H1 (cell line): ENCODE measurements around the gene REPS1. TPM values are rescaled to one million over a fixed set of nuclear protein-coding genes. Genes with fewer than 3 reads are reported as not detected.

ENCODE experiments used
- CTCF ChIA-PET: fragments of 300-600 bp; sonication (Branson Sonifier 250); formaldehyde crosslinking; loops from one replicate; lab custom pipeline; 2021; ENCODE audit not compliant: partially characterized antibody; lab: Charles Lee
- POLR2A ChIA-PET: fragments of 300-600 bp; sonication (Branson Sonifier 250); formaldehyde crosslinking; loops from one replicate; lab custom pipeline; 2021; ENCODE audit warnings: inconsistent platforms; ENCODE audit not compliant: partially characterized antibody; lab: Charles Lee
- DNase-seq, 2 experiments: peaks; one replicate each; pipeline versions ENCODE4 v3.0.0 to v3.0.0-alpha.2; 2010 to 2022; ENCODE audit warnings: low spot score in 2 of 2, low read depth in 1 of 2, mixed read lengths in 1 of 2
- FAIRE-seq: peaks from 2 replicates; lab custom pipeline; 2011; peaks lifted over from hg19 to GRCh38; lab: Jason Lieb, UNC
- H2AFZ ChIP-seq: 2 replicates; pipeline ENCODE4 v1.8.1; 2012; ENCODE audit warnings: low read length, inconsistent platforms
- H2AK5ac ChIP-seq: 2 replicates; pipeline ENCODE4 v1.6.1; 2013; ENCODE audit warnings: low read depth, low read length
- H2BK120ac ChIP-seq: replicated peaks from 2 replicates; pipeline ENCODE3; 2013; ENCODE audit warnings: low read depth, low read length, inconsistent platforms
- H2BK12ac ChIP-seq: 2 replicates; pipeline ENCODE4 v1.6.1; 2013; ENCODE audit warnings: low read depth, low read length
- H2BK15ac ChIP-seq: 2 replicates; pipeline ENCODE4 v1.6.1; 2013; ENCODE audit warnings: low read length
- H2BK20ac ChIP-seq: 2 replicates; pipeline ENCODE4 v1.6.1; 2013; ENCODE audit warnings: low read length
- H2BK5ac ChIP-seq: 2 replicates; pipeline ENCODE4 v1.6.1; 2013; ENCODE audit warnings: low read depth, low read length
- H3K14ac ChIP-seq: 2 replicates; pipeline ENCODE4 v1.6.1; 2013; ENCODE audit warnings: inconsistent platforms; ENCODE audit not compliant: insufficient read length
- H3K18ac ChIP-seq: 2 replicates; pipeline ENCODE4 v1.6.1; 2013; ENCODE audit warnings: low read length; ENCODE audit errors: extremely low read depth
- H3K23ac ChIP-seq: 2 replicates; pipeline ENCODE4 v1.6.1; 2013; ENCODE audit warnings: inconsistent platforms; ENCODE audit not compliant: insufficient read length
- H3K23me2 ChIP-seq: 2 replicates; pipeline ENCODE4 v1.6.1; 2013; ENCODE audit warnings: low read depth, low read length
- H3K27ac ChIP-seq: 2 replicates; pipeline ENCODE4 v1.6.1; 2011; ENCODE audit warnings: low read depth, low read length, inconsistent platforms
- H3K27me3 ChIP-seq, 4 experiments: replicated peaks in 1 of 4; 1 replicate in 1 of 4; 2 replicates in 3 of 4; pipeline versions ENCODE4 v1.6.1 to v1.8.1; 2011 to 2013; ENCODE audit warnings: low read length in 3 of 4, mild to moderate bottlenecking in 3 of 4, inconsistent platforms in 2 of 4, mixed read lengths in 2 of 4, moderate library complexity in 1 of 4; ENCODE audit not compliant: control insufficient read depth in 3 of 4, insufficient read depth in 3 of 4; ENCODE audit errors: extremely low read depth in 1 of 4
- H3K36me3 ChIP-seq, 4 experiments: 2 replicates each; pipeline versions ENCODE4 v1.6.1 to v1.8.1; 2011 to 2013; ENCODE audit warnings: mild to moderate bottlenecking in 4 of 4, low read length in 3 of 4, moderate library complexity in 2 of 4, control low read depth in 1 of 4, inconsistent platforms in 1 of 4; ENCODE audit not compliant: insufficient read depth in 4 of 4, control insufficient read depth in 2 of 4
- H3K4ac ChIP-seq: replicated peaks from 2 replicates; pipeline ENCODE3; 2013; ENCODE audit warnings: low read length, low read depth, mixed read lengths, inconsistent platforms; ENCODE audit not compliant: insufficient read length
- H3K4me1 ChIP-seq, 4 experiments: replicated peaks in 1 of 4; 1 replicate in 1 of 4; 2 replicates in 3 of 4; pipeline versions ENCODE4 v1.6.1 to v1.8.1; 2011 to 2013; ENCODE audit warnings: low read length in 3 of 4, inconsistent platforms in 2 of 4, mixed read lengths in 1 of 4; ENCODE audit not compliant: insufficient read depth in 4 of 4, control insufficient read depth in 3 of 4
- H3K4me2 ChIP-seq, 2 experiments: 2 replicates each; pipeline versions ENCODE4 v1.6.1 to v1.8.1; 2011 to 2013; ENCODE audit warnings: low read depth in 2 of 2, low read length in 2 of 2, control low read depth in 1 of 2, inconsistent platforms in 1 of 2, mild to moderate bottlenecking in 1 of 2; ENCODE audit not compliant: insufficient read depth in 1 of 2
- H3K4me3 ChIP-seq, 4 experiments: fragments of 200-600, 300-600 bp in 1 of 4; sonication (generic), shearing (Covaris generic), sonication (Bioruptor Twin) in 1 of 4; 2 replicates each; pipeline versions ENCODE4 v1.5.1 to v1.8.1; 2011 to 2016; ENCODE audit warnings: low read length in 4 of 4, low read depth in 3 of 4, control low read depth in 2 of 4, inconsistent platforms in 2 of 4, mild to moderate bottlenecking in 2 of 4, mixed read lengths in 1 of 4, moderate library complexity in 1 of 4; ENCODE audit not compliant: insufficient read depth in 2 of 4; ENCODE audit errors: extremely low read depth in 1 of 4
- H3K56ac ChIP-seq: replicated peaks from 2 replicates; pipeline ENCODE3; 2013; ENCODE audit warnings: low read depth, mild to moderate bottlenecking, mixed read lengths, low read length, inconsistent platforms; ENCODE audit not compliant: insufficient read length
- H3K79me1 ChIP-seq: 2 replicates; pipeline ENCODE4 v1.6.1; 2013; ENCODE audit warnings: low read depth, low read length, control low read depth
- H3K79me2 ChIP-seq, 2 experiments: 2 replicates each; pipeline versions ENCODE4 v1.6.1 to v1.8.1; 2012 to 2013; ENCODE audit warnings: low read length in 2 of 2, mild to moderate bottlenecking in 2 of 2, inconsistent platforms in 1 of 2; ENCODE audit not compliant: insufficient read depth in 2 of 2, control insufficient read depth in 1 of 2
- H3K9ac ChIP-seq, 4 experiments: replicated peaks in 1 of 4; 1 replicate in 1 of 4; 2 replicates in 3 of 4; pipeline versions ENCODE4 v1.6.1 to v1.8.1; 2011 to 2013; ENCODE audit warnings: low read depth in 3 of 4, low read length in 3 of 4, control low read depth in 2 of 4, mild to moderate bottlenecking in 2 of 4, moderate library complexity in 2 of 4, inconsistent platforms in 1 of 4; ENCODE audit errors: extremely low read depth in 1 of 4
- H3K9me3 ChIP-seq, 2 experiments: 2 replicates each; pipeline versions ENCODE4 v1.6.1 to v1.8.1; 2012 to 2013; ENCODE audit warnings: mild to moderate bottlenecking in 2 of 2, moderate library complexity in 2 of 2, control low read depth in 1 of 2, inconsistent platforms in 1 of 2, low read depth in 1 of 2, low read length in 1 of 2, mixed read lengths in 1 of 2; ENCODE audit not compliant: insufficient read depth in 2 of 2
- H4K20me1 ChIP-seq, 2 experiments: replicated peaks in 1 of 2; 2 replicates each; pipeline versions ENCODE3 to v1.8.1; 2011 to 2013; ENCODE audit warnings: inconsistent platforms in 2 of 2, low read length in 2 of 2, mild to moderate bottlenecking in 1 of 2; ENCODE audit not compliant: insufficient read depth in 2 of 2, control insufficient read depth in 1 of 2
- H4K5ac ChIP-seq: 2 replicates; pipeline ENCODE4 v1.6.1; 2013; ENCODE audit warnings: low read length, low read depth, mixed read lengths, inconsistent platforms; ENCODE audit not compliant: insufficient read length
- H4K8ac ChIP-seq: 2 replicates; pipeline ENCODE4 v1.8.0; 2013; ENCODE audit warnings: mild to moderate bottlenecking, moderate library complexity, low read length, inconsistent platforms; ENCODE audit not compliant: insufficient read depth; ENCODE audit errors: extremely low read depth
- H4K91ac ChIP-seq: replicated peaks from 2 replicates; pipeline ENCODE3; 2013; ENCODE audit warnings: low read length, mixed read lengths, inconsistent platforms; ENCODE audit not compliant: insufficient read length
- ASH2L ChIP-seq: fragments of 200-600, 300-600 bp; sonication (generic); IDR thresholded peaks from one replicate; pipeline ENCODE4 v1.7.1; 2017; ENCODE audit warnings: low read length
- BACH1 ChIP-seq: IDR thresholded peaks from 2 replicates; pipeline ENCODE4 v1.6.1; 2012; ENCODE audit warnings: low read length, improper control_type of control experiment
- NRF1 ChIP-seq: IDR thresholded peaks from 2 replicates; pipeline ENCODE4 v1.6.1; 2011; ENCODE audit warnings: mild to moderate bottlenecking, low read depth, low read length, improper control_type of control experiment
- POU5F1 ChIP-seq: IDR thresholded peaks from 2 replicates; pipeline ENCODE4 v1.6.1; 2011; ENCODE audit warnings: low read depth, mild to moderate bottlenecking, low read length, moderate library complexity
- WGBS, 2 experiments: shearing (Covaris generic) in 1 of 2; methylation state at CpG; one replicate each; pipeline versions ENCODE4 v1.1.6 to v1.1.7; 2013 to 2015; ENCODE audit warnings: low lambda C conversion rate in 2 of 2, mixed read lengths in 2 of 2, inconsistent platforms in 1 of 2, low coverage in 1 of 2, missing lambda C conversion rate in 1 of 2; ENCODE audit not compliant: insufficient replicate concordance in 2 of 2, insufficient coverage in 1 of 2, insufficient read length in 1 of 2; ENCODE audit errors: extremely low coverage in 1 of 2, missing lambda C conversion rate in 1 of 2; 5-methylcytosine and 5-hydroxymethylcytosine counted together
- polyA plus RNA-seq, 7 experiments: library from polyadenylated mRNA; depleted of rRNA in 3 of 7; stranded (reverse) in 5 of 7; unstranded in 2 of 7; fragments of >200 nt in 5 of 7; fragments of 200-250 nt in 2 of 7; gene quantifications; 1 replicate in 5 of 7; 2 replicates in 1 of 7; 4 replicates in 1 of 7; pipeline versions ENCODE4 v1.2.1 to v1.2.3, GENCODE V29; 2011 to 2013; ENCODE audit warnings: missing spikeins in 2 of 7, mixed read lengths in 2 of 7
- total RNA-seq: library from RNA; stranded (reverse); fragmentation: NEBNext Ultra II Directional; extraction: Animal tissue kit (Norgen Biotek cat#: 25700); gene quantifications from 2 replicates; pipeline ENCODE4 v1.2.1, GENCODE V29; 2021

REPS1 gene
- total and polyA plus RNA-seq, 2 of the 8 experiments (the other 6 are each of a cell fraction or from before 2014, with no cell fraction given) = 52.1 to 68.9 TPM

DNA sequence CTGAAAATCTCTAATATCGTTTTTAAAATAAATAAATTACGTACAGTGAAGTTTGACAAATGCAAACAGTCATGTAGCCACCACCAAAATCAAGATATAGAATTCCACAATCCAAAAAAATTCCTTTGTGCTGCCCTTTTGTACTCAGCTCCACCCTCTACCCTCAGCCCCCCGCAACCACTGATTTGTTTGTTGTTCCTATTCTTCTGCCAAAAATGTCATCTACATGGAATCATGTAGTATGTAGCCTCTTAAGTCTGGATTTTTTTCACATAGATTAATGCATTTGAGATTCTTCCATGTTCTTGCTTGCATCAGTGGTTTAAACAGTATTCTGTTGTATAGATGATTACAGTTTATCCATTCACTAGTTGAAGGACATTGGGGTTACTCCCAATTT, 8.5 kb upstream of the REPS1 start:
- H3K4ac ChIP-seq = no peak overlapping the region
- no peak overlapping the region for H2AK5ac ChIP-seq
- WGBS, 2 experiments = 89% methylated on average over 3 of the region's 3 CpGs; no CpG with 5 or more reads in 1 of the 2 experiments
- FAIRE-seq = no peak
- H3K14ac ChIP-seq = no peak overlapping the region
- DNase-seq = no peak
- no peak overlapping the region for H4K8ac ChIP-seq
- H2BK20ac ChIP-seq = no peak overlapping the region
- no peak overlapping the region for H3K4me3 ChIP-seq
- no peak overlapping the region for H2BK12ac ChIP-seq
- H3K23ac ChIP-seq = no peak overlapping the region
- H3K23me2 ChIP-seq = no peaks in the 10 kb centered on the region
- no peaks in the 10 kb centered on the region; the same call in 1 of the 2 replicates for H3K79me1 ChIP-seq
- no peak overlapping the region for H4K91ac ChIP-seq
- H2BK15ac ChIP-seq = no peak overlapping the region
- no peak overlapping the region for H3K18ac ChIP-seq
- no peaks in the 10 kb centered on the region for H4K20me1 ChIP-seq
- TF ChIP-seq NRF1 = no peak
- no peak for TF ChIP-seq ASH2L
- TF ChIP-seq BACH1 = no peak
- TF ChIP-seq POU5F1 = no peak
- H3K9me3 ChIP-seq = no peaks in the 10 kb centered on the region
- H3K27ac ChIP-seq = no peak overlapping the region
- H3K9ac ChIP-seq = no peak overlapping the region
- H2BK120ac ChIP-seq = no peak overlapping the region
- no peak overlapping the region for H3K4me2 ChIP-seq
- no peak overlapping the region for H2AFZ ChIP-seq
- peaks cover 0 to 9% (median 4%) of the 10 kb centered on the region in 4 experiments; a peak in 6 of 7 replicates for H3K4me1 ChIP-seq
- no peak overlapping the region for H4K5ac ChIP-seq
- CTCF ChIA-PET = interaction anchor here (1.1 to 1.4 kb wide), 3 partner anchors 18 to 110 kb away, joined by 3 read pairs; no protein-coding TSS in a partner anchor
- H3K27me3 ChIP-seq = no peaks in the 10 kb centered on the region; a peak in 1 of 7 replicates
- H3K56ac ChIP-seq = no peak overlapping the region
- H2BK5ac ChIP-seq = no peak overlapping the region
- POLR2A ChIA-PET = interaction anchor here (1.0 kb wide), 1 partner anchor 33 kb away, joined by 3 read pairs; no protein-coding TSS in a partner anchor
- no peaks in the 10 kb centered on the region for H3K36me3 ChIP-seq
- H3K79me2 ChIP-seq = no peaks in the 10 kb centered on the region
